Vagina (tissue), 2 donors: ENCODE data around the gene SPAG6.

Experiments
- POLR2A ChIP-seq, 2 donors: fragments of 450-650 bp; IDR thresholded peaks; one replicate each; pipeline ENCODE4 v1.6.1; 2017; ENCODE audit warnings: antibody characterized with exemption in 2 of 2, mild to moderate bottlenecking in 2 of 2, moderate library complexity in 2 of 2
- TF ChIP-seq, protein P1 (sequence below), 3 experiments: fragments of 450-650 bp in 2 of 3; fragments of 200-600 bp in 1 of 3; sonication (generic) in 1 of 3; IDR thresholded peaks; one replicate each; pipeline ENCODE4 v1.5.1; 2017 to 2019; ENCODE audit warnings: antibody characterized with exemption in 3 of 3, mild to moderate bottlenecking in 2 of 3, moderate library complexity in 2 of 3

DNA sequence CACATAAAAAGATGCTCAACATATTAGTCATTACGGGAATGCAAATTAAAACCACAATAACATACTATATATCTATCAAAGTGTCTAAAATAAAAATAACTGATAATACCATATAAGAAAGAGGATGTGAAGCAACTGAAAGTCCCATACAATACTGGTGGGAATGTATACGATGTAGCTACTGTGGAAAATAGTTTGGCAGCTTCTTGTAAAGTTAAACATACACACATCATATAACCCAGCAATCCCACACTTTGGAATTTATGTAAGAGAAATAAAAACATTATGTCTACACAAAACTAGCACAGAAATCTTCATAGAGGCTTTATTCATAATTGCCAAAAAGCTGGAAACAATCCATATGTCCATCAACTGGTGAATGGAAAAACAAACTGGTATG, 39.6 kb upstream of the SPAG6 start:
- TF ChIP-seq POLR2A (IDR thresholded peaks at IDR 0.05), result no peak
- TF ChIP-seq, protein P1, sequence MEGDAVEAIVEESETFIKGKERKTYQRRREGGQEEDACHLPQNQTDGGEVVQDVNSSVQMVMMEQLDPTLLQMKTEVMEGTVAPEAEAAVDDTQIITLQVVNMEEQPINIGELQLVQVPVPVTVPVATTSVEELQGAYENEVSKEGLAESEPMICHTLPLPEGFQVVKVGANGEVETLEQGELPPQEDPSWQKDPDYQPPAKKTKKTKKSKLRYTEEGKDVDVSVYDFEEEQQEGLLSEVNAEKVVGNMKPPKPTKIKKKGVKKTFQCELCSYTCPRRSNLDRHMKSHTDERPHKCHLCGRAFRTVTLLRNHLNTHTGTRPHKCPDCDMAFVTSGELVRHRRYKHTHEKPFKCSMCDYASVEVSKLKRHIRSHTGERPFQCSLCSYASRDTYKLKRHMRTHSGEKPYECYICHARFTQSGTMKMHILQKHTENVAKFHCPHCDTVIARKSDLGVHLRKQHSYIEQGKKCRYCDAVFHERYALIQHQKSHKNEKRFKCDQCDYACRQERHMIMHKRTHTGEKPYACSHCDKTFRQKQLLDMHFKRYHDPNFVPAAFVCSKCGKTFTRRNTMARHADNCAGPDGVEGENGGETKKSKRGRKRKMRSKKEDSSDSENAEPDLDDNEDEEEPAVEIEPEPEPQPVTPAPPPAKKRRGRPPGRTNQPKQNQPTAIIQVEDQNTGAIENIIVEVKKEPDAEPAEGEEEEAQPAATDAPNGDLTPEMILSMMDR (IDR thresholded peaks at IDR 0.05), result no peak
